Endothelial cell of umbilical vein (primary cell): ENCODE results near the gene THSD4. TPM values are rescaled to one million over a fixed set of nuclear protein-coding genes. Genes with fewer than 3 reads are reported as not detected.

Source experiments
- BruUV-seq: library from RNA; stranded (reverse); fragments of 400-500 nt; replicated peaks from 2 replicates; lab custom pipeline; 2021; lab: Mats Ljungman, UMichigan
- CTCF ChIA-PET: fragments of 300-600, 350-600 bp; sonication (Branson Sonifier 250); formaldehyde crosslinking; loops from one replicate; lab custom pipeline; 2021; ENCODE audit warnings: antibody characterized with exemption, inconsistent platforms; lab: Charles Lee
- POLR2A ChIA-PET: fragments of 300-600, 350-600 bp; sonication (Branson Sonifier 250); formaldehyde crosslinking; loops from one replicate; lab custom pipeline; 2021; ENCODE audit warnings: antibody characterized with exemption, inconsistent platforms; lab: Charles Lee
- DNase-seq: peaks from one replicate; pipeline ENCODE4 v3.0.0-alpha.2; 2011; ENCODE audit warnings: low read depth, low spot score
- FAIRE-seq: peaks from 2 replicates; lab custom pipeline; 2011; peaks lifted over from hg19 to GRCh38; lab: Jason Lieb, UNC
- H2AFZ ChIP-seq: 2 replicates; pipeline ENCODE4 v1.6.0; 2012; ENCODE audit warnings: low read depth, low read length, control low read depth, inconsistent platforms
- H3K27ac ChIP-seq: 2 replicates; pipeline ENCODE4 v1.5.1; 2011; ENCODE audit warnings: low read depth, mild to moderate bottlenecking, control low read depth, low read length, moderate library complexity; ENCODE audit not compliant: insufficient read depth
- H3K27me3 ChIP-seq, 2 experiments: 2 replicates each; pipeline versions ENCODE4 v1.6.0 to v1.6.1; 2011; ENCODE audit warnings: low read length in 2 of 2, mixed read lengths in 1 of 2; ENCODE audit not compliant: control insufficient read depth in 2 of 2, insufficient read depth in 2 of 2
- H3K36me3 ChIP-seq, 2 experiments: 2 replicates in 1 of 2; 3 replicates in 1 of 2; pipeline ENCODE4 v1.5.1; 2011; ENCODE audit warnings: low read length in 2 of 2, mild to moderate bottlenecking in 1 of 2, moderate library complexity in 1 of 2; ENCODE audit not compliant: control insufficient read depth in 2 of 2, insufficient read depth in 2 of 2; ENCODE audit errors: extremely low read depth in 1 of 2
- H3K4me1 ChIP-seq: 3 replicates; pipeline ENCODE4 v1.5.1; 2011; ENCODE audit warnings: mild to moderate bottlenecking, low read length; ENCODE audit not compliant: control insufficient read depth, insufficient read depth; ENCODE audit errors: extremely low read depth
- H3K4me2 ChIP-seq: 2 replicates; pipeline ENCODE4 v1.6.1; 2011; ENCODE audit warnings: low read length, control low read depth, mixed read lengths; ENCODE audit not compliant: insufficient read depth
- H3K4me3 ChIP-seq, 3 experiments: fragments of 200-600 bp in 1 of 3; sonication (generic), shearing (Covaris generic) in 1 of 3; replicated peaks in 1 of 3; 2 replicates each; pipeline ENCODE4 v1.5.1; 2011 to 2016; ENCODE audit warnings: control low read depth in 3 of 3, low read length in 3 of 3, mild to moderate bottlenecking in 2 of 3, inconsistent platforms in 1 of 3, low read depth in 1 of 3, moderate library complexity in 1 of 3; ENCODE audit not compliant: insufficient read depth in 1 of 3
- H3K79me2 ChIP-seq: 2 replicates; pipeline ENCODE4 v1.6.0; 2012; ENCODE audit warnings: low read length, inconsistent platforms; ENCODE audit not compliant: control insufficient read depth, insufficient read depth
- H3K9ac ChIP-seq: replicated peaks from 2 replicates; pipeline ENCODE3; 2011; ENCODE audit warnings: low read length, control low read depth; ENCODE audit not compliant: insufficient read depth; ENCODE audit errors: extremely low read depth
- H3K9me1 ChIP-seq: replicated peaks from 3 replicates; pipeline ENCODE4 v1.6.0; 2011; ENCODE audit warnings: mild to moderate bottlenecking, low read length; ENCODE audit not compliant: control insufficient read depth, insufficient read depth; ENCODE audit errors: extremely low read depth
- H3K9me3 ChIP-seq: replicated peaks from 2 replicates; pipeline ENCODE4 v1.5.1; 2012; ENCODE audit warnings: low read length, inconsistent platforms; ENCODE audit not compliant: control insufficient read depth, insufficient read depth
- H4K20me1 ChIP-seq: replicated peaks from 2 replicates; pipeline ENCODE3; 2011; ENCODE audit warnings: mild to moderate bottlenecking, low read length; ENCODE audit not compliant: control insufficient read depth, insufficient read depth; ENCODE audit errors: extremely low read depth
- CTCF ChIP-seq, 2 donors: IDR thresholded peaks; 1 replicate in 1 of 2; 2 replicates in 1 of 2; pipeline ENCODE4 v1.5.1; 2011; ENCODE audit warnings: low read length in 2 of 2, mild to moderate bottlenecking in 2 of 2, moderate library complexity in 2 of 2, control low read depth in 1 of 2, inconsistent platforms in 1 of 2, low read depth in 1 of 2; ENCODE audit not compliant: insufficient read depth in 1 of 2; ENCODE audit errors: extremely low read depth in 1 of 2
- EZH2 ChIP-seq: IDR thresholded peaks from 2 replicates; pipeline ENCODE4 v1.6.1; 2012; ENCODE audit warnings: borderline replicate concordance, low read depth, mild to moderate bottlenecking, moderate library complexity, low read length, inconsistent platforms; ENCODE audit not compliant: severe bottlenecking
- FOS ChIP-seq: IDR thresholded peaks from 2 replicates; pipeline ENCODE4 v1.6.1; 2011; ENCODE audit warnings: mild to moderate bottlenecking, low read length, moderate library complexity, borderline replicate concordance; ENCODE audit not compliant: insufficient read depth
- GATA2 ChIP-seq: IDR thresholded peaks from 2 replicates; pipeline ENCODE4 v1.7.0; 2011; ENCODE audit warnings: low read depth, mild to moderate bottlenecking, moderate library complexity, mixed read lengths, low read length; ENCODE audit not compliant: insufficient read length, insufficient read depth
- JUN ChIP-seq: IDR thresholded peaks from 2 replicates; pipeline ENCODE4 v1.6.1; 2011; ENCODE audit warnings: borderline replicate concordance, low read depth; ENCODE audit not compliant: insufficient read length, insufficient read depth
- MAX ChIP-seq: IDR thresholded peaks from 2 replicates; pipeline ENCODE4 v1.6.1; 2011; ENCODE audit not compliant: insufficient read depth, insufficient read length
- MYC ChIP-seq: IDR thresholded peaks from one replicate; pipeline ENCODE4 v1.6.1; 2011; ENCODE audit warnings: mild to moderate bottlenecking, low read depth, low read length
- POLR2A ChIP-seq: IDR thresholded peaks from 2 replicates; pipeline ENCODE4 v1.6.1; 2012; ENCODE audit warnings: low read depth, mild to moderate bottlenecking, control low read depth, low read length
- POLR2AphosphoS5 ChIP-seq: IDR thresholded peaks from 2 replicates; pipeline ENCODE4 v1.6.1; 2012; ENCODE audit warnings: low read depth, mild to moderate bottlenecking, control low read depth, low read length, moderate library complexity; ENCODE audit not compliant: insufficient read depth
- dilution Hi-C: fragments of 300-500 bp; cut with MboI; formaldehyde crosslinking; loops from one replicate; pipeline ENCODE4 v1.15.0; 2019; ENCODE audit warnings: low sequenced_read_pairs; ENCODE audit not compliant: extremely low pct_ligation_motif_present
- intact Hi-C: fragments of 100-400 bp; cut with micrococcal nuclease; formaldehyde crosslinking; loops from one replicate; pipeline ENCODE4 v1.10.0; 2022
- polyA plus RNA-seq, 4 experiments: library from polyadenylated mRNA; depleted of rRNA in 3 of 4; stranded (reverse) in 3 of 4; unstranded in 1 of 4; fragments of >200 nt; gene quantifications; 2 replicates each; pipeline versions ENCODE4 v1.2.1 to v1.2.3, GENCODE V29; 2011 to 2012; ENCODE audit warnings: missing spikeins in 1 of 4
- total RNA-seq: library from RNA; stranded (reverse); gene quantifications from 2 replicates; pipeline ENCODE4 v1.2.3, GENCODE V29; 2021

The THSD4 gene
- total and polyA plus RNA-seq, 2 donors (not counting 3 experiments of a cell fraction or from before 2014, with no cell fraction given) = 9.9 to 25.4 TPM

- H3K4me1 ChIP-seq = peaks cover 15% of the 10 kb centered on the region
- H3K9me3 ChIP-seq = no peaks in the 10 kb centered on the region
- H2AFZ ChIP-seq = peak overlapping the region; percentile 58
- no peak for TF ChIP-seq MAX
- TF ChIP-seq EZH2 = no peak
- TF ChIP-seq FOS = peak; percentile 50
- H3K9me1 ChIP-seq = no peaks in the 10 kb centered on the region
- POLR2A ChIA-PET = interaction anchor here (0.7 kb wide), 1 partner anchor 438 kb away, joined by 5 read pairs; the partner anchor contains the start of genes MYO9A and SENP8
- intact Hi-C loops (no loop called here), dilution Hi-C loops (no loop called here)
- DNase-seq (peak; percentile 57), FAIRE-seq (peak; percentile 94)
- no peaks in the 10 kb centered on the region for H3K36me3 ChIP-seq
- peak overlapping the region; percentile 36 for H3K27ac ChIP-seq
- H3K9ac ChIP-seq = peak overlapping the region; percentile 11
- H3K4me2 ChIP-seq = peak overlapping the region; percentile 67
- no peaks in the 10 kb centered on the region for H3K27me3 ChIP-seq
- H3K4me3 ChIP-seq = no peak overlapping the region
- no peaks in the 10 kb centered on the region for H4K20me1 ChIP-seq
- CTCF ChIA-PET = no interaction called here
- no peaks in the 10 kb centered on the region for H3K79me2 ChIP-seq
- no TSS peak for BruUV-seq
Observed at GRCh38 chr15:71679793-71680353, 564.6 kb downstream of the THSD4 start.

DNA sequence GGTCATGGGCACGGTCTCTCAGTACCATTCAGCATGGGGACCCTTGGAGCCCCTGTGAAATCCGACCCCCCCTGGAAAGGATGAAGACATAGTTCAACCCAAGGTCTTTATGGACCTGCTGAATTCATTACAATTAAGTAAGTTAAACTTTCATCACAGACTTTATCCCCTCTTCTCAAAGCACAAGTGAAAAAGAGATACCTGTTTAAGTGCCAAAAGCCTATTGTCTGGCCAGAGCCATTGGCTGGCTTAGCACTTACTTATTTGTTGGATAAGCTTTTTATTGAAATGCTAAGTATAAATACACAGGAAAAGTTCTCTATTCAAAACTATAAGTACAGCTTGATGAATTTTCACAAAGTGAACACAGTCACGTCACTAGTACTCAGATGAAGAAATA, 566.7 kb downstream of the THSD4 start:
- no peak overlapping the region for H3K4me3 ChIP-seq
- H3K79me2 ChIP-seq = no peaks in the 10 kb centered on the region
- no TSS peak for BruUV-seq
- dilution Hi-C loops (no loop called here), intact Hi-C loops (no loop called here)
- ChIA-PET CTCF (interaction anchor here (0.7 kb wide), 1 partner anchor 10 kb away, joined by 3 read pairs; no protein-coding TSS in a partner anchor), POLR2A (no interaction called here)
- DNase-seq (no peak), FAIRE-seq (no peak)
- H3K9ac ChIP-seq = no peak overlapping the region
- TF ChIP-seq CTCF (IDR thresholded peaks at IDR 0.05; ENCODE audit: extremely low read depth in 1 of 2, insufficient read depth in 1 of 2, low read depth in 1 of 2, low read length in 2 of 2) (no peak), FOS (no peak), POLR2AphosphoS5 (no peak), GATA2 (no peak), JUN (no peak), MAX (no peak), MYC (no peak), POLR2A (no peak), EZH2 (no peak)
- H3K4me1 ChIP-seq = peaks cover 15% of the 10 kb centered on the region
- H2AFZ ChIP-seq = no peak overlapping the region
- H3K9me3 ChIP-seq = no peaks in the 10 kb centered on the region
- H3K4me2 ChIP-seq = no peak overlapping the region
- H3K27ac ChIP-seq = no peak overlapping the region
- H4K20me1 ChIP-seq = no peaks in the 10 kb centered on the region
- H3K27me3 ChIP-seq = no peaks in the 10 kb centered on the region
- H3K9me1 ChIP-seq = no peaks in the 10 kb centered on the region
- no peaks in the 10 kb centered on the region for H3K36me3 ChIP-seq
